Measurements from ENCODE around the gene NT5C.

The NT5C gene

GRCh38 chr17:75081611-75082540 is 49.7 kb downstream of the NT5C start:
- H3K27me3 Mint-ChIP-seq = no peaks in the 10 kb centered on the region
- no peaks in the 10 kb centered on the region for H3K36me3 Mint-ChIP-seq
- peaks cover 28% of the 10 kb centered on the region for H3K4me1 Mint-ChIP-seq (ENCODE audit: low read depth)
- no peak overlapping the region for H3K4me3 Mint-ChIP-seq
- H3K27ac Mint-ChIP-seq = no peak overlapping the region
- H3K9me3 Mint-ChIP-seq (ENCODE audit: low read depth) = no peaks in the 10 kb centered on the region

Data from activated naive CD8-positive, alpha-beta T cell (primary cell).